Peyer's patch (tissue), 4 donors: Measurements from ENCODE around the gene PALLD. TPM values are rescaled to one million over a fixed set of nuclear protein-coding genes. Genes with fewer than 3 reads are reported as not detected.

ENCODE experiments used
- DNase-seq, 3 donors: peaks; one replicate each; pipeline ENCODE4 v3.0.0-alpha.2; 2017 to 2019
- H3K27ac ChIP-seq, 4 donors: fragments of 200-600 bp; sonication (generic); one replicate each; pipeline ENCODE4 v1.5.1; 2016 to 2019
- H3K27me3 ChIP-seq, 2 donors: fragments of 200-600 bp; sonication (generic); one replicate each; pipeline ENCODE4 v1.5.1; 2019
- H3K36me3 ChIP-seq, 3 donors: fragments of 200-600 bp; sonication (generic); one replicate each; pipeline ENCODE4 v1.5.1; 2016 to 2019
- H3K4me1 ChIP-seq, 4 donors: fragments of 200-600 bp; sonication (generic); one replicate each; pipeline ENCODE4 v1.5.1; 2016 to 2019
- H3K4me3 ChIP-seq, 4 donors: fragments of 200-600 bp; sonication (generic); 1 replicate in 3 of 4; 2 replicates in 1 of 4; pipeline ENCODE4 v1.5.1; 2016 to 2019; ENCODE audit warnings: mild to moderate bottlenecking in 1 of 4
- H3K9me3 ChIP-seq, 4 donors: fragments of 200-600 bp; sonication (generic); one replicate each; pipeline ENCODE4 v1.5.1; 2016 to 2019; ENCODE audit warnings: mild to moderate bottlenecking in 1 of 4
- CTCF ChIP-seq, 6 experiments: fragments of 450-650 bp in 4 of 6; fragments of 200-600 bp in 2 of 6; sonication (generic) in 1 of 6; IDR thresholded peaks; one replicate each; pipeline ENCODE4 v1.5.1; 2017 to 2019; ENCODE audit warnings: antibody characterized with exemption in 6 of 6, mild to moderate bottlenecking in 3 of 6, moderate library complexity in 1 of 6
- POLR2A ChIP-seq, 2 donors: fragments of 450-650 bp; IDR thresholded peaks; one replicate each; pipeline ENCODE4 v1.5.1; 2017; ENCODE audit warnings: antibody characterized with exemption in 2 of 2, mild to moderate bottlenecking in 2 of 2, moderate library complexity in 2 of 2
- total RNA-seq, 4 donors: library from RNA; depleted of rRNA; stranded (reverse); fragments of >200 nt; gene quantifications; one replicate each; pipeline ENCODE4 v1.1.0, GENCODE V29; 2016

Gene PALLD
- total RNA-seq, 4 donors from 2014 or later: 68.0 to 175 (median 78.4) TPM

- Histone ChIP-seq H3K4me1 (peaks cover 0 to 18% (median 0%) of the 10 kb centered on the region in 4 donors), H3K36me3 (peaks cover 0 to 3% (median 0%) of the 10 kb centered on the region in 3 donors), H3K9me3 (no peaks in the 10 kb centered on the region), H3K27ac (peak overlapping the region in 3 of 4 donors; percentile 10 to 66 (median 13)), H3K27me3 (no peaks in the 10 kb centered on the region), H3K4me3 (no peak overlapping the region)
- DNase-seq: no peak
- TF ChIP-seq CTCF (IDR thresholded peaks at IDR 0.05) (no peak), POLR2A (IDR thresholded peaks at IDR 0.05) (no peak)
Measured at GRCh38 chr4:168842186-168842585, 345.3 kb downstream of the PALLD start.

- no peak for DNase-seq
- Histone ChIP-seq H3K4me1 (peaks cover 0 to 32% (median 0%) of the 10 kb centered on the region in 4 donors), H3K27me3 (no peaks in the 10 kb centered on the region), H3K9me3 (no peaks in the 10 kb centered on the region), H3K4me3 (no peak overlapping the region), H3K36me3 (peaks cover 0 to 3% (median 0%) of the 10 kb centered on the region in 3 donors), H3K27ac (peak overlapping the region in 2 of 4 donors; percentile 28 to 66)
- TF ChIP-seq POLR2A (IDR thresholded peaks at IDR 0.05): no peak
- TF ChIP-seq CTCF (IDR thresholded peaks at IDR 0.05): no peak
Measured at GRCh38 chr4:168843635-168844034, 346.8 kb downstream of the PALLD start.

- no peak for DNase-seq
- Histone ChIP-seq H3K4me1 (peaks cover 0 to 35% (median 0%) of the 10 kb centered on the region in 4 donors), H3K27me3 (no peaks in the 10 kb centered on the region), H3K36me3 (peaks cover 0 to 3% (median 0%) of the 10 kb centered on the region in 3 donors), H3K27ac (peak overlapping the region; percentile 16 to 69 (median 50)), H3K4me3 (no peak overlapping the region), H3K9me3 (no peaks in the 10 kb centered on the region)
- TF ChIP-seq POLR2A (IDR thresholded peaks at IDR 0.05) (no peak), CTCF (IDR thresholded peaks at IDR 0.05) (no peak)
Measured at GRCh38 chr4:168844353-168845049, 347.6 kb downstream of the PALLD start.

GRCh38 chr4:168845897-168846296 lies 349.0 kb downstream of the PALLD start:
- H3K27me3 ChIP-seq: no peaks in the 10 kb centered on the region
- H3K27ac ChIP-seq: peak overlapping the region in 1 of 4 donors; percentile 66
- no peak for DNase-seq
- peaks cover 0 to 34% (median 0%) of the 10 kb centered on the region in 4 donors for H3K4me1 ChIP-seq
- no peak overlapping the region for H3K4me3 ChIP-seq
- no peaks in the 10 kb centered on the region for H3K9me3 ChIP-seq
- peaks cover 0 to 3% (median 0%) of the 10 kb centered on the region in 3 donors for H3K36me3 ChIP-seq
- no peak for TF ChIP-seq CTCF (IDR thresholded peaks at IDR 0.05)
- TF ChIP-seq POLR2A (IDR thresholded peaks at IDR 0.05): no peak

- no peak for DNase-seq
- peaks cover 0 to 34% (median 0%) of the 10 kb centered on the region in 4 donors for H3K4me1 ChIP-seq
- no peaks in the 10 kb centered on the region for H3K27me3 ChIP-seq
- TF ChIP-seq CTCF (IDR thresholded peaks at IDR 0.05) (no peak), POLR2A (IDR thresholded peaks at IDR 0.05) (no peak)
- H3K27ac ChIP-seq: peak overlapping the region in 1 of 4 donors; percentile 54
- H3K36me3 ChIP-seq: peaks cover 0 to 3% (median 0%) of the 10 kb centered on the region in 3 donors
- H3K9me3 ChIP-seq: no peaks in the 10 kb centered on the region
- H3K4me3 ChIP-seq: no peak overlapping the region
Measured at GRCh38 chr4:168846414-168846813, 349.6 kb downstream of the PALLD start.
